Astrocyte (in vitro differentiated cells and primary cell): ENCODE results near the gene COMT.

Experiments
- CTCF ChIP-seq: IDR thresholded peaks from 2 replicates; pipeline ENCODE4 v1.5.1; 2011; ENCODE audit warnings: low read depth, mild to moderate bottlenecking, inconsistent platforms, low read length, moderate library complexity; ENCODE audit not compliant: insufficient read depth
- EZH2 ChIP-seq: IDR thresholded peaks from 2 replicates; pipeline ENCODE4 v1.6.1; 2012; ENCODE audit warnings: mild to moderate bottlenecking, low read length, inconsistent platforms; ENCODE audit not compliant: insufficient read depth

GRCh38 chr22:19981171-19981960, 39.8 kb downstream of the COMT start:
- TF ChIP-seq CTCF (no peak), EZH2 (no peak)
